Endothelial cell (in vitro differentiated cells): ENCODE data around the gene ZCCHC24. TPM values are rescaled to one million over a fixed set of nuclear protein-coding genes. Genes with fewer than 3 reads are reported as not detected.

ENCODE experiments used
- DNase-seq: peaks from one replicate; pipeline ENCODE4 v3.0.0; 2021; ENCODE audit warnings: low spot score
- H3K27ac Mint-ChIP-seq: one replicate; pipeline ENCODE4 v1.8.0; 2021; ENCODE audit warnings: mixed read lengths, inconsistent platforms; ENCODE audit not compliant: unreplicated experiment
- H3K27me3 Mint-ChIP-seq: one replicate; pipeline ENCODE4 v1.8.0; 2021; ENCODE audit warnings: mild to moderate bottlenecking, moderate library complexity, mixed read lengths, inconsistent platforms; ENCODE audit not compliant: unreplicated experiment
- H3K36me3 Mint-ChIP-seq: one replicate; pipeline ENCODE4 v1.8.0; 2021; ENCODE audit warnings: mild to moderate bottlenecking, low read depth, mixed read lengths, inconsistent platforms; ENCODE audit not compliant: unreplicated experiment
- H3K4me1 Mint-ChIP-seq: one replicate; pipeline ENCODE4 v1.8.0; 2021; ENCODE audit warnings: mild to moderate bottlenecking, mixed read lengths, inconsistent platforms; ENCODE audit not compliant: unreplicated experiment
- H3K4me3 Mint-ChIP-seq: one replicate; pipeline ENCODE4 v1.8.0; 2021; ENCODE audit warnings: mild to moderate bottlenecking, mixed read lengths, inconsistent platforms; ENCODE audit not compliant: unreplicated experiment
- H3K9me3 Mint-ChIP-seq: one replicate; pipeline ENCODE4 v1.8.0; 2021; ENCODE audit warnings: mixed read lengths, inconsistent platforms; ENCODE audit not compliant: unreplicated experiment
- total RNA-seq: library from RNA; stranded (reverse); fragmentation: NEBNext Ultra II Directional; extraction: Animal tissue kit (Norgen Biotek cat#: 25700); gene quantifications from one replicate; pipeline ENCODE4 v1.2.1, GENCODE V29; 2021; ENCODE audit not compliant: unreplicated experiment
- TF ChIP-seq, protein P1 (sequence below): fragments of 200-600 bp; sonication (generic); IDR thresholded peaks from one replicate; pipeline ENCODE4 v1.5.0; 2021; ENCODE audit warnings: antibody characterized with exemption; ENCODE audit not compliant: unreplicated experiment

ZCCHC24 gene
- total RNA-seq, 1 donor from 2014 or later: 60.0 TPM

DNA sequence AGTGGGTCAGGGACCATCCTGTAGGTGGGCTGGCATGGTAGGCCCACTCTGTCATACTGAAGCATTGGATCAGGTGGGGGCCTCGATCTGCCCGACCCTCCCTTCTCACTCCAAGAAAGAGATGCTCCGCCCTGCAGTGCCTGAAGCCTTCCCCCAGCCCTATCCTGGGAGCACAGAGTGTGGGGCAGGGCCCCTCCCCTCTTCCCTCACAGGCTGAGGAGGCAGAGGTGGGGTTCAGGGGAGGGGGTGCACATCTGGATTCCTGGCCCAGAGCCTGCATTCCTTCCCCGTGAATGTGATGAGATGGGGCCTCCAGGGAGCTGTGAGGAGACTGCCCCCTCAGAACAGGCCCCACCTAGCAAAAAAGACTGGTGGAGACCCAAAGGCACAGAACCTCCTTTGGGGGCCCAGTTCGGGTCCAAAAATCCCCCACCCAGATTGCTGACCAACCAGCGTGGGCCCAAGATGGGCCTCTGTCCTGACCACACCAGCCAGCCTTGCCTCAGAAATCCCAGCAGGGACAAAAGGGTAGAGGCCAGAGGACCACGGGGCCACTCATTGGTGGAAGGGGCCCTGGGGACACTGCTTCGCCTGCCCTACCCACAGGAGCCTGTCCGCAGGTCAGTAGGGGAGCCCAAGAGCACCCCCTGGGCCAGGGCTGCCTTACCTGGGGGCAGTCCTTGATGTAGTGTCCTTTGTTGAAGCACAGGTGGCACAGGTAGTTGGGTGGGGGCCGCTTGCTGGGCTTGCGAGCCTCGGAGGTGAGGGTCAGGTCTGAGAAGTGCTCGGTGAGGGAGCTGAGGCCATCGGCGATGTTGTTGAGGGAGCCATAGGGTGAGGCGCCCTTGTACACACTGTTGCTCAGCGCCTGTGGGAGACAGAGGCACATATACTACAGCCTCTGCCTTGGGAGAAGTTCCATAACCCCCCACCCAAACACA is 13.3 kb downstream of the ZCCHC24 start:
- no peaks in the 10 kb centered on the region for H3K9me3 Mint-ChIP-seq
- peaks cover 2% of the 10 kb centered on the region for H3K27me3 Mint-ChIP-seq
- TF ChIP-seq, protein P1, sequence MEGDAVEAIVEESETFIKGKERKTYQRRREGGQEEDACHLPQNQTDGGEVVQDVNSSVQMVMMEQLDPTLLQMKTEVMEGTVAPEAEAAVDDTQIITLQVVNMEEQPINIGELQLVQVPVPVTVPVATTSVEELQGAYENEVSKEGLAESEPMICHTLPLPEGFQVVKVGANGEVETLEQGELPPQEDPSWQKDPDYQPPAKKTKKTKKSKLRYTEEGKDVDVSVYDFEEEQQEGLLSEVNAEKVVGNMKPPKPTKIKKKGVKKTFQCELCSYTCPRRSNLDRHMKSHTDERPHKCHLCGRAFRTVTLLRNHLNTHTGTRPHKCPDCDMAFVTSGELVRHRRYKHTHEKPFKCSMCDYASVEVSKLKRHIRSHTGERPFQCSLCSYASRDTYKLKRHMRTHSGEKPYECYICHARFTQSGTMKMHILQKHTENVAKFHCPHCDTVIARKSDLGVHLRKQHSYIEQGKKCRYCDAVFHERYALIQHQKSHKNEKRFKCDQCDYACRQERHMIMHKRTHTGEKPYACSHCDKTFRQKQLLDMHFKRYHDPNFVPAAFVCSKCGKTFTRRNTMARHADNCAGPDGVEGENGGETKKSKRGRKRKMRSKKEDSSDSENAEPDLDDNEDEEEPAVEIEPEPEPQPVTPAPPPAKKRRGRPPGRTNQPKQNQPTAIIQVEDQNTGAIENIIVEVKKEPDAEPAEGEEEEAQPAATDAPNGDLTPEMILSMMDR: no peak
- peaks cover 39% of the 10 kb centered on the region for H3K36me3 Mint-ChIP-seq
- H3K27ac Mint-ChIP-seq: no peak overlapping the region
- no peak for DNase-seq
- no peak overlapping the region for H3K4me3 Mint-ChIP-seq
- H3K4me1 Mint-ChIP-seq: peaks cover 21% of the 10 kb centered on the region

DNA sequence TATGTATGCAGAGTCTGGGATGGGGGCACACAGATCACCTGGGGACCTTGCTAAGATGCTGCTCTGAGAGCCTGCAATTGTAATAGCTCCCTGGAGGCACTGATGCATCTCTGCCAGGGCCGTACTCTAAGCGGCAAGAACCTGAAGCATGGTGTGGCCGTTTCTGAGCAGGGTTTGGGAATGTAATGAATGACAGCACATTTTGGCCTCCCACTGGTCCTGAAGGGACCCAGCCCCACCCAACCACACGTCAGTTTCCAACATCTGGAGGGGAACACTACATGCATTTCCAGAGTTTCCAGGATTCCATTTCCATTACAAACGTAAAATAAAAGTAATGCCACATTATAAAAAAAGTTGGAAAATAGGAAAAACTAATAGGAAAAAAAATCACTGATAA is 14.0 kb downstream of the ZCCHC24 start:
- no peak for DNase-seq
- Mint-ChIP-seq H3K4me3 (no peak overlapping the region), H3K36me3 (peaks cover 42% of the 10 kb centered on the region), H3K27me3 (peaks cover 2% of the 10 kb centered on the region), H3K4me1 (peaks cover 20% of the 10 kb centered on the region), H3K9me3 (no peaks in the 10 kb centered on the region), H3K27ac (no peak overlapping the region)
- TF ChIP-seq, protein P1: no peak

GRCh38 chr10:79430936-79431335 is 14.5 kb downstream of the ZCCHC24 start:
- Mint-ChIP-seq H3K4me3 (no peak overlapping the region), H3K9me3 (no peaks in the 10 kb centered on the region), H3K4me1 (peaks cover 15% of the 10 kb centered on the region), H3K27me3 (peaks cover 3% of the 10 kb centered on the region), H3K27ac (no peak overlapping the region), H3K36me3 (peaks cover 42% of the 10 kb centered on the region)
- DNase-seq: no peak
- TF ChIP-seq, protein P1: no peak

- Mint-ChIP-seq H3K36me3 (peaks cover 42% of the 10 kb centered on the region), H3K4me1 (peaks cover 10% of the 10 kb centered on the region), H3K27me3 (peaks cover 3% of the 10 kb centered on the region), H3K27ac (no peak overlapping the region), H3K4me3 (peak overlapping the region; percentile 72), H3K9me3 (no peaks in the 10 kb centered on the region)
- TF ChIP-seq, protein P1: no peak
- no peak for DNase-seq
Measured at GRCh38 chr10:79430325-79430905, 15.0 kb downstream of the ZCCHC24 start.

DNA sequence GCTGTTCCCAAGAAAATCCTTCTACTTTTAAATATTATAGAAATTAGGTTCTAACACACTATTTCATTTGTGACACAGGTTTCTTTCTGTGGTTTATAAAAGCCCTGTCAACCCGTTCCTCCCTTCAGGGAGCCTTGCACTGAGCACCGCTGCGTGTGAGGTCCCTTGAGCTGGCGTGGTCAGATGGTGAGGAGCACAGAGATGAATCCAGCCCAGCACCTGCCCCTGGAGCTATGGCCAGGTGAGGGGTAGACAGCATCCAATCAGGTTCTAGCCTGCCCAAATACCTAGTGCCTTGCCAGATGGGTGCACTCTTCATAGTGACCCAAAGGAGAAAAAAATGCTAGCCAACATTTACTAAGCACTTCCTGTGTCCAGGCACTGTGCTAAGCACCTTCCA is 15.7 kb downstream of the ZCCHC24 start:
- Mint-ChIP-seq H3K36me3 (peaks cover 41% of the 10 kb centered on the region), H3K27me3 (peaks cover 2% of the 10 kb centered on the region), H3K4me1 (peaks cover 9% of the 10 kb centered on the region), H3K27ac (no peak overlapping the region), H3K4me3 (no peak overlapping the region), H3K9me3 (no peaks in the 10 kb centered on the region)
- TF ChIP-seq, protein P1: no peak
- no peak for DNase-seq
